Esophagus (tissue), 2 donors: Measurements from ENCODE around the gene RBPMS2. TPM values are rescaled to one million over a fixed set of nuclear protein-coding genes. Genes with fewer than 3 reads are reported as not detected.

Experiments
- H3K27ac ChIP-seq, 2 donors: one replicate each; pipeline ENCODE4 v1.5.1; 2013; ENCODE audit warnings: low read depth in 2 of 2, mild to moderate bottlenecking in 2 of 2, inconsistent platforms in 1 of 2, low read length in 1 of 2, moderate library complexity in 1 of 2
- H3K27me3 ChIP-seq, 2 donors: one replicate each; pipeline ENCODE4 v1.6.1; 2013; ENCODE audit warnings: low read length in 2 of 2, control low read depth in 1 of 2, mild to moderate bottlenecking in 1 of 2; ENCODE audit not compliant: insufficient read depth in 2 of 2, control insufficient read depth in 1 of 2
- H3K36me3 ChIP-seq, 2 donors: one replicate each; pipeline ENCODE4 v1.6.1; 2013; ENCODE audit warnings: low read length in 1 of 2; ENCODE audit not compliant: control insufficient read depth in 2 of 2, insufficient read depth in 2 of 2
- H3K4me1 ChIP-seq, 2 donors: one replicate each; pipeline ENCODE4 v1.6.1; 2013; ENCODE audit warnings: low read length in 1 of 2; ENCODE audit not compliant: control insufficient read depth in 2 of 2, insufficient read depth in 2 of 2
- H3K4me3 ChIP-seq, 2 donors: one replicate each; pipeline ENCODE4 v1.5.1; 2013; ENCODE audit warnings: low read length in 2 of 2, mild to moderate bottlenecking in 2 of 2, low read depth in 1 of 2, moderate library complexity in 1 of 2
- H3K9me3 ChIP-seq, 2 donors: one replicate each; pipeline ENCODE4 v1.6.1; 2013; ENCODE audit warnings: mild to moderate bottlenecking in 2 of 2, low read depth in 1 of 2, low read length in 1 of 2, moderate library complexity in 1 of 2; ENCODE audit not compliant: control insufficient read depth in 2 of 2, insufficient read depth in 1 of 2
- WGBS, 2 donors: extraction: QIAGEN DNeasy Blood & Tissue Kit; methylation state at CpG; one replicate each; pipeline ENCODE4 v1.1.7; 2013; 5-methylcytosine and 5-hydroxymethylcytosine counted together
- polyA plus RNA-seq, 2 donors: library from polyadenylated mRNA; stranded (reverse); fragments of 200-250 nt; gene quantifications; one replicate each; pipeline ENCODE4 v1.2.3, GENCODE V29; 2013
- donor health status: healthy with polysubstance abuse.
- donor health status: Bipolar disorder and iron deficiency.

The RBPMS2 gene
- polyA plus RNA-seq, 2 donors, result 5.2 to 7.9 TPM

GRCh38 chr15:64701051-64701450 lies 74.3 kb downstream of the RBPMS2 start:
- Histone ChIP-seq H3K27me3 (no peaks in the 10 kb centered on the region), H3K9me3 (no peaks in the 10 kb centered on the region), H3K4me3 (no peak overlapping the region), H3K4me1 (peaks cover 3 to 12% of the 10 kb centered on the region in 2 donors), H3K27ac (peak overlapping the region; percentile 8 to 80), H3K36me3 (no peaks in the 10 kb centered on the region)
- 48 to 53% methylated on average over 3 of the region's 3 CpGs for WGBS, 2 donors

- no peaks in the 10 kb centered on the region for H3K27me3 ChIP-seq
- H3K4me1 ChIP-seq, result peaks cover 3 to 12% of the 10 kb centered on the region in 2 donors
- 20 to 32% methylated on average over 7 of the region's 7 CpGs for WGBS, 2 donors
- no peaks in the 10 kb centered on the region for H3K36me3 ChIP-seq
- H3K4me3 ChIP-seq, result no peak overlapping the region
- peak overlapping the region; percentile 75 to 80 for H3K27ac ChIP-seq
- H3K9me3 ChIP-seq, result no peaks in the 10 kb centered on the region
These were observed 75.5 kb downstream of the RBPMS2 start for GRCh38 chr15:64699751-64700388.

- Histone ChIP-seq H3K36me3 (no peaks in the 10 kb centered on the region), H3K27me3 (no peaks in the 10 kb centered on the region), H3K4me1 (peaks cover 3 to 12% of the 10 kb centered on the region in 2 donors), H3K27ac (peak overlapping the region in 1 of 2 donors; percentile 75), H3K9me3 (no peaks in the 10 kb centered on the region), H3K4me3 (no peak overlapping the region)
These were observed 76.6 kb downstream of the RBPMS2 start for GRCh38 chr15:64698823-64699222.

- Histone ChIP-seq H3K4me3 (no peak overlapping the region), H3K9me3 (no peaks in the 10 kb centered on the region), H3K4me1 (peaks cover 3 to 12% of the 10 kb centered on the region in 2 donors), H3K27ac (peak overlapping the region in 1 of 2 donors; percentile 50), H3K36me3 (no peaks in the 10 kb centered on the region), H3K27me3 (no peaks in the 10 kb centered on the region)
- 43 to 56% methylated on average over 3 of the region's 3 CpGs for WGBS, 2 donors
These were observed 77.4 kb downstream of the RBPMS2 start for GRCh38 chr15:64697911-64698369.

GRCh38 chr15:64696481-64696880 lies 78.9 kb downstream of the RBPMS2 start:
- H3K27ac ChIP-seq, result no peak overlapping the region
- peaks cover 3 to 12% of the 10 kb centered on the region in 2 donors for H3K4me1 ChIP-seq
- H3K4me3 ChIP-seq, result no peak overlapping the region
- no peaks in the 10 kb centered on the region for H3K9me3 ChIP-seq
- H3K36me3 ChIP-seq, result no peaks in the 10 kb centered on the region
- H3K27me3 ChIP-seq, result no peaks in the 10 kb centered on the region
- WGBS, 2 donors, result 65 to 67% methylated on average over 3 of the region's 3 CpGs

GRCh38 chr15:64695561-64695992 lies 79.8 kb downstream of the RBPMS2 start:
- Histone ChIP-seq H3K4me1 (peaks cover 0 to 12% of the 10 kb centered on the region in 2 donors), H3K27ac (no peak overlapping the region), H3K36me3 (no peaks in the 10 kb centered on the region), H3K27me3 (no peaks in the 10 kb centered on the region), H3K4me3 (no peak overlapping the region), H3K9me3 (no peaks in the 10 kb centered on the region)
- WGBS, 2 donors, result 62% methylated on average over 6 of the region's 6 CpGs

GRCh38 chr15:64694816-64695215 lies 80.6 kb downstream of the RBPMS2 start:
- Histone ChIP-seq H3K4me3 (no peak overlapping the region), H3K27ac (peak overlapping the region in 1 of 2 donors; percentile 9), H3K36me3 (peaks cover 0 to 8% of the 10 kb centered on the region in 2 donors), H3K27me3 (no peaks in the 10 kb centered on the region), H3K4me1 (peaks cover 0 to 4% of the 10 kb centered on the region in 2 donors), H3K9me3 (no peaks in the 10 kb centered on the region)
- WGBS, 2 donors, result 74 to 85% methylated on average over 2 of the region's 2 CpGs

GRCh38 chr15:64693134-64693533 lies 82.3 kb downstream of the RBPMS2 start:
- WGBS, 2 donors, result 22 to 32% methylated on average over 5 of the region's 5 CpGs
- H3K4me1 ChIP-seq, result peaks cover 0 to 4% of the 10 kb centered on the region in 2 donors
- H3K27ac ChIP-seq, result peak overlapping the region; percentile 6 to 53
- H3K36me3 ChIP-seq, result peaks cover 3 to 15% of the 10 kb centered on the region in 2 donors
- no peaks in the 10 kb centered on the region for H3K27me3 ChIP-seq
- no peak overlapping the region for H3K4me3 ChIP-seq
- H3K9me3 ChIP-seq, result no peaks in the 10 kb centered on the region

GRCh38 chr15:64691896-64692565 lies 83.4 kb downstream of the RBPMS2 start:
- Histone ChIP-seq H3K27me3 (no peaks in the 10 kb centered on the region), H3K27ac (peak overlapping the region; percentile 5 to 54), H3K36me3 (peaks cover 7 to 15% of the 10 kb centered on the region in 2 donors), H3K9me3 (no peaks in the 10 kb centered on the region), H3K4me1 (no peaks in the 10 kb centered on the region), H3K4me3 (no peak overlapping the region)
- WGBS, 2 donors, result 81% methylated on average over 9 of the region's 9 CpGs
